ENCODE data around the gene TMEM269.

DNA sequence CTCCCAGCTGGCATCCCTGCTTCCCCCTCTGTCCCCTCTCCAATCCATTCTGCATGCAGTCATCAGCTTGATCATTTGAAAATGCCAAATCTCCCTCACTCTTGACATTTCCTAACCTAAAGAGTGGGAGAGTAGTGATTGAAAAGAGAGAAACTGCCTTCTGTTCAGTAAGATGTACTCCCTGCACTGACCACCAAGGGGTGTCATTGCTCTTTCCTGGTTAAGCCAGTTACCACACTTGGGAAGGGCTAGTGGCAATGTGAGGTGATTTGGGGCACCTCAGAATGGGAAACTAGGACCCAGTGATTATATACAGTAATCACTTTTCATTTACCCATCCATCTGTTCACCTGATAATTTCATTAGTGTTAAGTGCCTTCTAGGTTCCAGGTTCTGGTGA lies 6.9 kb upstream of the TMEM269 start:
- TF ChIP-seq, protein P1, sequence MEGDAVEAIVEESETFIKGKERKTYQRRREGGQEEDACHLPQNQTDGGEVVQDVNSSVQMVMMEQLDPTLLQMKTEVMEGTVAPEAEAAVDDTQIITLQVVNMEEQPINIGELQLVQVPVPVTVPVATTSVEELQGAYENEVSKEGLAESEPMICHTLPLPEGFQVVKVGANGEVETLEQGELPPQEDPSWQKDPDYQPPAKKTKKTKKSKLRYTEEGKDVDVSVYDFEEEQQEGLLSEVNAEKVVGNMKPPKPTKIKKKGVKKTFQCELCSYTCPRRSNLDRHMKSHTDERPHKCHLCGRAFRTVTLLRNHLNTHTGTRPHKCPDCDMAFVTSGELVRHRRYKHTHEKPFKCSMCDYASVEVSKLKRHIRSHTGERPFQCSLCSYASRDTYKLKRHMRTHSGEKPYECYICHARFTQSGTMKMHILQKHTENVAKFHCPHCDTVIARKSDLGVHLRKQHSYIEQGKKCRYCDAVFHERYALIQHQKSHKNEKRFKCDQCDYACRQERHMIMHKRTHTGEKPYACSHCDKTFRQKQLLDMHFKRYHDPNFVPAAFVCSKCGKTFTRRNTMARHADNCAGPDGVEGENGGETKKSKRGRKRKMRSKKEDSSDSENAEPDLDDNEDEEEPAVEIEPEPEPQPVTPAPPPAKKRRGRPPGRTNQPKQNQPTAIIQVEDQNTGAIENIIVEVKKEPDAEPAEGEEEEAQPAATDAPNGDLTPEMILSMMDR (IDR thresholded peaks at IDR 0.05), result peak; percentile 34 to 75 (median 61)
- no peak for TF ChIP-seq POLR2A (IDR thresholded peaks at IDR 0.05)

All from adrenal gland (tissue), 5 donors.